OCI-LY1 (cell line): ENCODE data around the gene RAPGEF3.
A peak's percentile ranks its signal among the peaks of the same experiment; 100 is the strongest.

Experiments
- H2AFZ ChIP-seq: fragments of 200-600 bp; sonication (generic), shearing (Covaris generic); 2 replicates; pipeline ENCODE4 v1.6.0; 2014; ENCODE audit warnings: antibody characterized with exemption, mild to moderate bottlenecking, low read length
- H3F3A ChIP-seq: fragments of 200-600 bp; sonication (generic), shearing (Covaris generic); 2 replicates; pipeline ENCODE4 v1.6.0; 2014; ENCODE audit warnings: mild to moderate bottlenecking, antibody characterized with exemption, low read length, moderate library complexity; ENCODE audit not compliant: insufficient read depth
- H3K27ac ChIP-seq: fragments of 200-600 bp; sonication (generic); 2 replicates; pipeline ENCODE4 v1.5.1; 2014; ENCODE audit warnings: low read length, mixed run types, mild to moderate bottlenecking, low read depth; ENCODE audit not compliant: poor library complexity, severe bottlenecking
- H3K27me3 ChIP-seq: fragments of 200-600 bp; sonication (generic); 2 replicates; pipeline ENCODE4 v1.6.0; 2014; ENCODE audit warnings: antibody characterized with exemption, mild to moderate bottlenecking, low read length, moderate library complexity; ENCODE audit not compliant: insufficient read depth
- H3K36me3 ChIP-seq: fragments of 200-600 bp; sonication (generic); 2 replicates; pipeline ENCODE4 v1.6.1; 2014; ENCODE audit warnings: mild to moderate bottlenecking, antibody characterized with exemption, low read length, moderate library complexity, mixed read lengths; ENCODE audit not compliant: insufficient read depth
- H3K4me1 ChIP-seq: fragments of 200-600 bp; sonication (generic); 2 replicates; pipeline ENCODE4 v1.5.1; 2014; ENCODE audit warnings: mild to moderate bottlenecking, low read length, moderate library complexity; ENCODE audit not compliant: insufficient read depth, severe bottlenecking
- H3K4me2 ChIP-seq: fragments of 200-600 bp; sonication (generic), shearing (Covaris generic); 2 replicates; pipeline ENCODE4 v1.6.1; 2014; ENCODE audit warnings: low read length
- H3K4me3 ChIP-seq: fragments of 200-600 bp; sonication (generic); 2 replicates; pipeline ENCODE4 v1.5.1; 2014; ENCODE audit warnings: low read length, low read depth, mild to moderate bottlenecking, mixed read lengths; ENCODE audit not compliant: poor library complexity, severe bottlenecking
- H3K79me2 ChIP-seq: fragments of 200-600 bp; shearing (Covaris generic); 2 replicates; pipeline ENCODE4 v1.6.1; 2016; ENCODE audit warnings: mixed run types, low read length, mixed read lengths; ENCODE audit not compliant: insufficient read depth
- H3K9ac ChIP-seq: fragments of 200-600 bp; sonication (generic), shearing (Covaris generic); 2 replicates; pipeline ENCODE4 v1.6.1; 2014; ENCODE audit warnings: mild to moderate bottlenecking, low read length, mixed read lengths
- H3K9me2 ChIP-seq: fragments of 200-600 bp; sonication (generic), shearing (Covaris generic); 2 replicates; pipeline ENCODE4 v1.6.1; 2014; ENCODE audit warnings: low read depth, mild to moderate bottlenecking, low read length, mixed read lengths
- H3K9me3 ChIP-seq: fragments of 200-600 bp; shearing (Covaris generic); 2 replicates; pipeline ENCODE4 v1.6.1; 2014; ENCODE audit warnings: low read length, mixed read lengths
- H4K20me1 ChIP-seq: fragments of 200-600 bp; sonication (generic), shearing (Covaris generic); 2 replicates; pipeline ENCODE4 v1.6.0; 2016; ENCODE audit warnings: mild to moderate bottlenecking, low read length; ENCODE audit not compliant: insufficient read depth
- CTCF ChIP-seq: fragments of 200-600 bp; sonication (generic), shearing (Covaris generic); IDR thresholded peaks from 2 replicates; pipeline ENCODE4 v1.5.1; 2017; ENCODE audit warnings: mild to moderate bottlenecking, antibody characterized with exemption, low read length, moderate library complexity, mixed read lengths
- EZH2 ChIP-seq: fragments of 200-600 bp; sonication (generic), shearing (Covaris generic); IDR thresholded peaks from 2 replicates; pipeline ENCODE4 v1.8.0; 2017; ENCODE audit warnings: borderline replicate concordance, mixed run types, mild to moderate bottlenecking, antibody characterized with exemption, low read length, moderate library complexity, mixed read lengths

RAPGEF3 gene

GRCh38 chr12:47707905-47708543, 50.7 kb downstream of the RAPGEF3 start:
- Histone ChIP-seq H3F3A (no peaks in the 10 kb centered on the region), H3K9me3 (no peaks in the 10 kb centered on the region), H3K4me2 (peak overlapping the region; percentile 85), H3K9me2 (no peaks in the 10 kb centered on the region), H3K36me3 (peaks cover 7% of the 10 kb centered on the region; the same call in 1 of the 2 replicates), H3K79me2 (peaks cover 28% of the 10 kb centered on the region), H2AFZ (no peak overlapping the region), H3K4me3 (peak overlapping the region; percentile 89), H3K4me1 (peaks cover 63% of the 10 kb centered on the region), H4K20me1 (no peaks in the 10 kb centered on the region), H3K9ac (peak overlapping the region; percentile 96; the same call in 1 of the 2 replicates), H3K27me3 (no peaks in the 10 kb centered on the region), H3K27ac (peak overlapping the region; percentile 55)
- TF ChIP-seq CTCF (no peak), EZH2 (no peak)

GRCh38 chr12:47707355-47707754, 51.3 kb downstream of the RAPGEF3 start:
- Histone ChIP-seq H3K9ac (peak overlapping the region; percentile 96), H3K27ac (peak overlapping the region; percentile 5)

GRCh38 chr12:47705566-47706425, 52.9 kb downstream of the RAPGEF3 start, which contains the start of gene RPAP3:
RPAP3 (minus strand) TSS chr12:47706030; CDS start chr12:47702840, 3,190 bp downstream.
- peaks cover 34% of the 10 kb centered on the region for H3K79me2 ChIP-seq
- H2AFZ ChIP-seq = no peak within 1 kb of the TSS
- peak within 1 kb of the TSS; percentile 96 for H3K9ac ChIP-seq
- no peaks in the 10 kb centered on the region; the same call in 1 of the 2 replicates for H3F3A ChIP-seq
- peak; percentile 58 for TF ChIP-seq CTCF
- TF ChIP-seq EZH2 = no peak
- no peaks in the 10 kb centered on the region for H3K27me3 ChIP-seq
- H3K4me3 ChIP-seq = peak within 1 kb of the TSS; percentile 89
- H3K4me1 ChIP-seq = peaks cover 64% of the 10 kb centered on the region
- peaks cover 21% of the 10 kb centered on the region for H3K36me3 ChIP-seq
- no peaks in the 10 kb centered on the region for H3K9me3 ChIP-seq
- no peaks in the 10 kb centered on the region for H3K9me2 ChIP-seq
- no peaks in the 10 kb centered on the region for H4K20me1 ChIP-seq
- H3K4me2 ChIP-seq = peak within 1 kb of the TSS; percentile 85
- H3K27ac ChIP-seq = peak within 1 kb of the TSS; percentile 74

More at GRCh38 chr12:47707355-47707754, 51.3 kb downstream of the RAPGEF3 start:
- H3K79me2 ChIP-seq = peaks cover 34% of the 10 kb centered on the region
- no peaks in the 10 kb centered on the region for H3K27me3 ChIP-seq
- no peaks in the 10 kb centered on the region for H3K9me2 ChIP-seq
- H3K9me3 ChIP-seq = no peaks in the 10 kb centered on the region
- peak overlapping the region; percentile 89 for H3K4me3 ChIP-seq
- H3K4me2 ChIP-seq = peak overlapping the region; percentile 85
- no peaks in the 10 kb centered on the region for H4K20me1 ChIP-seq
- H2AFZ ChIP-seq = no peak overlapping the region
- no peaks in the 10 kb centered on the region; the same call in 1 of the 2 replicates for H3F3A ChIP-seq
- TF ChIP-seq EZH2 (no peak), CTCF (no peak)
- H3K4me1 ChIP-seq = peaks cover 64% of the 10 kb centered on the region
- peaks cover 10% of the 10 kb centered on the region; the same call in 1 of the 2 replicates for H3K36me3 ChIP-seq
